MV-4-11 (cell line): ENCODE data around the gene JMJD7.
A peak's percentile ranks its signal among the peaks of the same experiment; 100 is the strongest.

Experiments used
- DNase-seq: peaks from one replicate; lab custom pipeline; 2025; lab: John Stamatoyannopoulos, UW

JMJD7 gene

GRCh38 chr15:41827880-41828806 lies at the start of gene JMJD7:
Gene JMJD7 (plus strand): TSS chr15:41828092. CDS start chr15:41828125, 33 bp downstream.
- DNase-seq, result peak; percentile 57

GRCh38 chr15:41778521-41778920 lies 49.4 kb upstream of the JMJD7 start:
- DNase-seq, result no peak

GRCh38 chr15:41779662-41780157 lies 48.2 kb upstream of the JMJD7 start:
- DNase-seq, result no peak

- no peak for DNase-seq
Measured at GRCh38 chr15:41780266-41780665, 47.6 kb upstream of the JMJD7 start.

- DNase-seq, result no peak
Measured at GRCh38 chr15:41780727-41781126, 47.2 kb upstream of the JMJD7 start.

GRCh38 chr15:41782371-41783282 lies 45.3 kb upstream of the JMJD7 start:
- DNase-seq, result peak; percentile 53

GRCh38 chr15:41783296-41783695 lies 44.6 kb upstream of the JMJD7 start:
- DNase-seq, result no peak

- DNase-seq, result no peak
Measured at GRCh38 chr15:41788262-41788661, 39.6 kb upstream of the JMJD7 start.

GRCh38 chr15:41789236-41789635 lies 38.7 kb upstream of the JMJD7 start:
- DNase-seq, result no peak

GRCh38 chr15:41789662-41790061 lies 38.2 kb upstream of the JMJD7 start:
- no peak for DNase-seq

GRCh38 chr15:41790169-41790568 lies 37.7 kb upstream of the JMJD7 start:
- DNase-seq, result no peak

GRCh38 chr15:41790756-41791546 lies 36.9 kb upstream of the JMJD7 start:
- DNase-seq, result peak; percentile 40

- no peak for DNase-seq
Measured at GRCh38 chr15:41791547-41791937, 36.4 kb upstream of the JMJD7 start.

- no peak for DNase-seq
Measured at GRCh38 chr15:41792000-41792637, 35.8 kb upstream of the JMJD7 start.

GRCh38 chr15:41794081-41794480 lies 33.8 kb upstream of the JMJD7 start:
- DNase-seq, result no peak

- DNase-seq, result no peak
Measured at GRCh38 chr15:41795996-41796856, 31.7 kb upstream of the JMJD7 start.

- no peak for DNase-seq
Measured at GRCh38 chr15:41797201-41797944, 30.5 kb upstream of the JMJD7 start.

- no peak for DNase-seq
Measured at GRCh38 chr15:41798607-41799487, 29.0 kb upstream of the JMJD7 start.

GRCh38 chr15:41799488-41799805 lies 28.4 kb upstream of the JMJD7 start:
- no peak for DNase-seq
